GM19351 (cell line): ENCODE results near the gene CCDC196.
"Not testable (repeated sequence)": the region's sequence is repeated elsewhere in the genome, so short reads cannot be mapped to it uniquely, and the experiment has no call there.

Experiments
- ATAC-seq: cut with Tn5 transposase; IDR thresholded peaks from one replicate; pipeline ENCODE4 v1.9.1; 2021; ENCODE audit warnings: mild to moderate bottlenecking, moderate library complexity; ENCODE audit not compliant: unreplicated experiment

CCDC196 gene

DNA sequence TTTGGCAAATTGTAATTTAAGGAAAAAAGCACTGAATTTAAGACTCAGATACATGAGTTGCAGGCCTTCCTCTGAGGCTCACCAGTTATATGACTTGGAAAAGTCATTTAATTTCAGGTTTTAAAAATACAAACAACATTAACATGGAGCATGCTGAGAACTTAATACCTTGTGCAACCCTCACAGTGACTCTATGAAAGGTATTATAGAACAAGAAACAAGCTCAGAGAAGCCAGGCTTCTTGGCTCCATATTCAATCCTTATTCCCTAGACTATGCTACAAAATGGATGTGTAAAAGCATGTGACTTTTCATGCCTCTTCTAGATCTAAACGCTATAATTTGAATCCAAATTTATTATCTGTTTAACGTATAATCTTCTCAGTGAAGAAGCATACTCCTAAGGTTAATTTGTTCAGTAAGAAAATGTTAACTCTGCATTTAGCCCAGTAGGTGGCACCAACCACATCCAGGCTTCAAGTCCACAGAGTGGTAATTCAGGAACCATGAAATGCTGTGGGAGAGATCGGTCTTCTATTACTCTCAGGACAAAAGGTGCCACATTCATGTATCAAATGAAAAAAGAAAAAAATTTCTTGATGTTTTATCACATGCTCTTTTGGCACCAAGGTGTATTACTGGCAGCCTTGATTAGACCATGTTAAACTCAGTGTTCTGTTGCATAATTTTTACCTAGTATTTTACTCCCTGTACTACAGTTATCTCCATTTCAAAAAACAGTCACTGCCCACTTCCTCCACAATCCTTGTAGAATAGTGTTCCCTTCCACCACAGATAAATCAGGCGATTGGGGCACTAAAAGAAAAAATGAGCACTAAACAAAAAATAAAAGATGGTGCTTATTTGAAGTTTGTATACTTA is 9.3 kb downstream of the CCDC196 start:
- ATAC-seq: peak; percentile 79

DNA sequence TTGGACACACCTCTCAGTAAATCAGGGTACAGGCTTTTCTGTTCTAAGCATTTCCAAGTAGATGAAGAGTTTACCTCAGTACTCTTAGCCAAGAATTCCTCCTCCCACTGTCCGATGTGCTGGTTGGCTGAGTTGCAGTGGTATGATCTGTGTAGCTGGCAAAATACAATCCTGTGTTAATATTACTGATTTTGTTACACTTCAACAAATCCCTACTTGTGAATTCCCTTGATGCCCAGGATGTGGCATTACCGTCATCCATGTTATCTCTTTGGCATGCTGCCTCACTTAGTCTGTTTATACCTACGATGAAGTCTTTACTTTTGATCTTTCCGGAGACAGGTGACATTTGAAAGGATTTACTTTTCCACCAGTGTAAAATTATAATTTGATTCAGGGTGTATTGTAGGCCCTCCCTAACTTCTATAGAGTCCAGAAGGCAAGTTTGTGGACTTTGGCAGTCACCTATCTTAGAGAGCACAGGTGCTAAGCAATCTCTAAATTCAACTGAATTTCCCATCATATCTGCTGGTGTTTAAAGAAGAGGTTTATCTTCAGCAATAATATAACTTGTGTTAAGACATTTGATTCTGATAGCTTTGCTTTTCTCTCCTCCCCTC is 10.1 kb downstream of the CCDC196 start:
- no peak for ATAC-seq

DNA sequence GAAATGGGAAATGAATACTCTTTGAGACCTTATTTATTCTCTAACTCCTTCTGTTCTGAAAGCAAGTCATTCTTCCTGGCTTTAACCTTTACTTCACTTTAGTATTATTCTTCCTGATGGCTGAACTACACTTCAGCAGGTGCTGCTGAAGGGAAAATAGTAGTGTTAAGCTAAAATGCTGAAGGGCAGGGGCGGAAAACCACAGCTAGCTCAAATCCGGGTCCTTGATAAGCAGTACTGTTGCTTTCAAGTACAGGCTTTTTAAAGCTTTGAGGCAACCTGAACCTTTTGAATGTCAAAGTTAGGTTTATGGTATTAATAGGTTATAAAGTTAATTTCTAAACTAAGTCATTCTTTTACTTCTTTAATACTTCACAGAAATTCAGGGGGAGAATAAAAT is 10.7 kb downstream of the CCDC196 start:
- ATAC-seq: no peak

DNA sequence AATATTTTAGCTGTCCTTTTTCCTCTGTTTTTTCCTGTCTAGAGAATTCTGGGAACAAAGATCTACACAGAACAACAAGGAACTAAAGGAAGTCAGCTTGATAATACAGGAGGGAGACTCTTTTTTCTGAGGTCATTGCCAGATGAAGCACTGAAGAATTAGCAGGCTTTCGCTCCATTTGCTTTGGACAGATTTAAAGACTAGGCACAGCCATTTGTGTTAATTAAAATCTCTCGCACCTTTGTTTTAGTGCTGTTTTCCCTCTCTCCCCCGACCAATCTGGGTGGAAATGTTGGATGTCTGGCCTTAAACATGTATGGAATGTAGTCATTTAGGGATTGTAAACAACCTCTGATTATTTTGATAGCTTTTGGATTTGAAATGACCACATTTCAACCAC is 12.1 kb downstream of the CCDC196 start:
- no peak for ATAC-seq

DNA sequence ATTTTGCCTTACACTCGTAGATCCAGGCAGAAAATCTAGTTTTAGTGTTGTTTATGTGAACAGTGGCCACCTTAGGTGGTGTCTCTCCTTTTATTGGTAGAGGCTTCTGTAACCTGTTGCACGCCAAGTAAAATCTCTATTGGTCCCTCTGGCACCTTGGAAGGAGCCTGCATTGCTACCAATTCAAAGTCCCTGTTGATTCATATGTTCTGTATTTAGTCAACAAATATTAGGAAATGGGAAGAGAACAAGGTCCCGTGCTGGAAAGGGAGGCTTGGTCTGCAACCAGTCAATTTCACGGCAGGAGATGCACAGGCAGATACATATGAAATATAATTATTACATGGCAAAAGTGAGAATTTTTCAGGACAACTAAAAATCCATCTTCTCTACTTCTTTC is 15.4 kb downstream of the CCDC196 start:
- ATAC-seq: no peak

DNA sequence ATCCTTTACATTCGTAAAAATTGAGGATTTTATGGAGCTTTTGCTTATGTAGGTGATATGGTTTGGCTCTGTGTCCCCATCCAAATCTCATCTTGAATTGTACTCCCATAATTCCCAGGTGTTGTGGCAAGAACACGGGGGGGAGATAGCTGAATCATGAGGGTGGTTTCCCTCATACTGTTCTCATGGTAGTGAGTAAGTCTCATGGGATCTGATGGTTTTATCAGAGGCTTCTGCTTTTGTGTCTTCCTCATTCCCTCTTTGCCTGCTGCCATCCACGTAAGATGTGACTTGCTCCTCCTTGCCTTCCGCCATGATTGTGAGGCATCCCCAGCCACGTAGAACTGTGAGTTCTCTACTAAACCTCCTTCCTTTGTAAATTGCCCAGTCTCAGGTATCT is 16.7 kb downstream of the CCDC196 start:
- not testable (repeated sequence) for ATAC-seq

DNA sequence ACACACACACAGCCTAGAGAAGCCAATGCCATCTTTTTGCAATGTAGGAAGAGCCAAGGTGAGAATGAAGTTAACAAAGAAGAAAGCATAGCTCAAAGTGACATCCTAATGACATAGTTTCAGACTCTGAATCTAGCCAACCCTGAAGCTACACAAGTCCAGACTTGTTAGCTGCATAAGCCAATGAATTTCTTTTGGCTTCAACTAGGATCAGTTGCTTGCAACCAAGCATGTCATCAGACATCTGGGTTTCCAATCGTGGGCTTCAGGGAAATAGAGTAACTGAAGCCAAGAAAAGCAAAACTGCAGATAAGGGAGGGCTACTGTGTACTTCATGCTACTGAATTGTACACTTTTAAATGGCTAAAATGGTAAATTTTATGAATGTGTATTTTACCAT is 17.4 kb downstream of the CCDC196 start:
- no peak for ATAC-seq

DNA sequence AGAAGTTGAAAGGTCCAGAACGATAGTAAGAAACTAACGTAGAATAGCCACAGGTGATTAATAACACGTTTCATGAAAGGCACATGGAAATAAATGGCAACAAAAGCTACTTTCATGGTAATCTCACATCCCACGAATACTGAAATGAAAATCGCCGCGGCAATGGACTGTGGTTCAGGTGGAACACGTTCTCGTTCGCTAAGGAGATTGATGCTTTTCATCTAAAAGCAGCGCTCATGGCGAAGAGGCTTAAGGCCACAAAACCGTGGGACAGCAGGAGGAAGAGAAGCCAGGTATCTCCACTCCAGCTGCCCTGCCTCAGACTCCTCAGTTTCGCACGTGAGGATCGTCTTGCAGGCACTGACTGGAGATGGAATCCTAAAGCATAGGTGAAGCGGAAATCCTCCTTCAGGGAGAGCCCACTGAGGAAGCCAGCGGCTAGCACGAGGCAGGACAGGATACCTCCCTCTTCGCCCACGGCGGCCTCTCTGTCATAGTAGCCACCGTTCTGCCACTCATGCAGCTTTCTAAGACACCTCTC is 21.1 kb downstream of the CCDC196 start:
- ATAC-seq: no peak

DNA sequence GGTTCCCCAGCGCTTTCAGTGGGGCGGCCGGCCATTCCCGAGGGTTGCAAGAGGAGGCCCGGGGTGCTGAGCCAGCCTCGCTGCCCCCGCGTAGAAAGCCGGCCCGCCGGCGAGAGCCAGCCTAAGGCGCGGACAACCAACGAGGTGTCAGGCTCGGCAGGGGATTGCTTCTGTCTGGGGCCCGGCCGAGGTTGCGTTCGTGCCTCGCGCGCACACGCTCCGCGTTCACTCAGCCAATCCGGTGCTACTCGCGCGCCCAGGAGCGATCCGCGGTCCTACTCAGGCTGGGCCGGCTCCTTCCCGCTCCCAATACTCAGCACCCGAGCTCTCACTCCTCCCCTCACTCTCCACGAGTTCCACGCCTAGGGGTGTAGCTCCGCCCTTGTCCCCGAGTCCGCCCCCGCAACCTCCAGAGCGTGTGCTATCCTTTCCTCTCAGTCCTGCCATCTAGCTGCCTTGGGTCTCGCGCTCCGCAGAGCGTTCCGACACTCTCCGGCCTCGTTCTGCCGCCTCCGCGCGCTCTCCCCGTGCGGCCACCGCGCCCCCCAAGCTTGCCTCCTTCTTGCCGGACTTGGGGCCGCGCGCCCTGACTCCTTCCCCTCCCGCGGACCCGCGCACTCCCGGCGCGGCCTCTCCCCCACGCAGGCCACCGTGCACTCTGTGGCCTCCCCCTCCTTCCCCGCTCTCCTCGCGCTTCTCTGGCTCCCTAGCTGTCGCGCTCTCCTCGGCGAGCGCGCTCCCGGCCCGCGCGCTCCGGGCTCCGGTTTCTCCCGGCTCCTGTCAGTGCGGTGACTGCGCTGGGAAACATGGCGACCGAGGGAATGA is 21.8 kb downstream of the CCDC196 start, which contains the start of gene GPHN:
Gene GPHN, plus strand, starts transcription at position 426 of the 825 bp plus-strand sequence.
- peak; percentile 84 for ATAC-seq

DNA sequence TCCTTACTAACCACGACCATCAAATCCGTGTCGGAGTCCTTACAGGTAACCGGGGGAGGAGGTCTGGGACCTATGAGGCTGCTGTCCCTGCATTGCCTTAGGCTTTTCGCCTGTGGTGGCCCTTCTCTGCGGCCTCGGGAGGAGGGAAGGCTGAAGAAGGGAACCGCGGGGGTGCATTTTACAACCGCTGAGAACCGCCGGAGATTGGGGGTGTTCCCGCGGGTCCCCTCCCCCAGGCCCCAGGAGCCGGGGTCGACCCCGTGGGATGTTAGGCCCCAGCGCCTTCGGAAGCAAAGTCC is 22.3 kb downstream of the CCDC196 start:
- peak; percentile 0 for ATAC-seq

DNA sequence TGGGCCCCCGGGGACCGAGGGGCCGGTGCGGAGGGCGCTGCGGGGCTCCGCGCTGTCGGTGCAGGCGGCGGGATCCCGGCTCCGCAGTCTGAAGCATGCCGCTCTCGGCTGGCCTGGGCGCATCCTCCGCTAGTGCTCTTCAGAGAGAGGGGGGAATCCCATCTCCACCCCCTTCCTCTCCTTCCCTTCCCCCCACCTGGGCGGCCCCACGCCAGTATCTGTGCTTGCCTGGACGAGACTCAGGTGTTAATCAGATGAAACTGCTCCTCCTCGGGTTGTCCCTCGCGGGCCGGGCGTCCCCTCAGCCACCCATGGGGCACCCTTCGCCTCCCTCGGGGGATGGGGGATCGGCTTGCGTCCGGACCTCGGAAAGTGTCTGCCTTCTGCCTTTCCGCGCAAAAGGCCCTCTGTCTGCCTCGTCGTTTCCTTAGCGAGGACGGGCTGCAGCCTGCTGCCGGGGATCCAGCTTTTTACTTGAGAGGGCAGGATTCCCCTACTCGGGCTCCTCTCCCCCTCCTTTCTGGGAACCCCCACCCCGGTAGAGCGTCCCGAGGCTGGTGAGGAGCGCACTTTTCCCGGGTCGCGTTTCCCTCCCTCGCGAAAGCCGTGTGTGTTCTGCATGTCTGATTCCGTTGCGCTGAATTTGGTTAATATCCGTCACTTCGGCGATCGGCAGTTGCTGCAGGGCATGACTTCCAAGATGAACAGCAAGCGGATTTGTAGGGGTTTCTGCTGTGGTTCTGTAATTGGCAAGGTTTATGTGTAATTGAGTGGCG is 22.9 kb downstream of the CCDC196 start:
- peak; percentile 17 for ATAC-seq

DNA sequence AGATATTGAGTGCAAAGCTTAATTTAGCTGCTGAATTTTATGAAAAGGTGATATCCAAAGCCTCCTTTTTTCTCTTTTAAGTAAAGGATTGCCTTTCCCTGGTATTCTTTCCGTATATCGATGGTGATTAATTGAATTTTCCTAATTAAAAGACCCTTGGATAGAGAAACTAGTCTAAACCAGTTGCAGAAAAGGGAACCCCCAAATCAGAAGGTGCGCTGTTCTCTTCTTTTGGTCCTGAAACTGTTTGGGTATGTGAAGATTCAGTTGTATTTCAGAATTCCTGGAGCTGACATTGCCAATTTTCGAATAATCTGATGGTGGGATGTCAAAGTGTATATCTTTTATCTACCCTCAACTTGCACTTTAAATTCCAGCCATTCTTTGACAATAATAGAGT is 23.7 kb downstream of the CCDC196 start:
- no peak for ATAC-seq

DNA sequence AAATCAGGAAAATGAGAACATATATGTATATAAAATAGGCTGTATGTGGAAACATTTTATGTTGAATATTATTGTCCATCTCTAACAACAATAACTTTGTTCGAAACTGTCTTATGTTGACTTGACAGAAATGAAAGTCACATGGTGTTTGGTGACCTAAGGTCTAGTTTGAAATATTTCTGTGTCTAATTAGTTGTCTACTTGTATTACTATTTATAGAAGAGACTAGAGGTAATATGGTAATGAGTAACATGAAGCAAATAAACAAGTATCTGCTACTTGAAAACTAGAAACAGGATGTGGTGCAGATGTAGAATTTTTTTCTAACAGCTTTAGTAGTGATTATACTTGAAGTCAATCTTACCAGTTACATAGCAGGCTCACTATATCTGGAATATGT is 25.7 kb downstream of the CCDC196 start:
- ATAC-seq: no peak

DNA sequence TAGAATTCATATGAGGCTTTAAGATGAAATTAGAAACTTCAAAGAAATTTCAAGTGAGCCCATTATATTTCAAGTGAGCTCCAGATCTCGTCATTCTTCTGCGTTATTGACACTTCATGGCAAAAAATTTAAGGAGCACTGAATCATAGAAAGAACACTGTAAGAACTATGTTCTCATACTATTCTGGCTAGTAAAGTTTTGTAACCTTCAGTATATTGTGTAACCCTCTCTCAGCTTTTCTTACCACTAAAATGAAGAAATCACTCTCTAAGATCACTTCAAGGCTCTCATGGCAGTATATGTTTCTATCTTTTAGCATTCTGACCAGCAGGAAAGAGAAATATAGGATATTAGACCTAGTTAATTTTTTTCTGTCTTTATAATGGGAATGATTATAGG is 28.0 kb downstream of the CCDC196 start:
- ATAC-seq: no peak

DNA sequence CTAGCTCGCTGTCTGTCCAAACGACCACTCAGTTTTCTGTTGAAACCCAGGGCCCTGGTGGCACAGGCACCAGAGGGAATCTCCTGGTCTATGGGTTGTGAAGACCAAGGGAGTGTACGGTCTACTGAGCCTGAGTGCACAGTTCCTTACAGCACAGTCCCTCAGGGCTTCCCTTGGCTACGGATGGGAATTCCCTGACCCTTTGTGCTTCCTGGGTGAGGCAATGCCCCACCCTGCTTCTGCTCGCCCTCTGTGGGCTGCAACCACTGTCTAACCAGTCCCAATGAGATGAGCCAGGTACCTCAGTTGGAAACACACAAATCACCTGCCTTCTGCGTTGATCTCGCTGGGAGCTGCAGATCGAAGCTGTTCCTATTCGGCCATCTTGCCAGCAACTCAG is 44.4 kb downstream of the CCDC196 start:
- ATAC-seq: no peak

DNA sequence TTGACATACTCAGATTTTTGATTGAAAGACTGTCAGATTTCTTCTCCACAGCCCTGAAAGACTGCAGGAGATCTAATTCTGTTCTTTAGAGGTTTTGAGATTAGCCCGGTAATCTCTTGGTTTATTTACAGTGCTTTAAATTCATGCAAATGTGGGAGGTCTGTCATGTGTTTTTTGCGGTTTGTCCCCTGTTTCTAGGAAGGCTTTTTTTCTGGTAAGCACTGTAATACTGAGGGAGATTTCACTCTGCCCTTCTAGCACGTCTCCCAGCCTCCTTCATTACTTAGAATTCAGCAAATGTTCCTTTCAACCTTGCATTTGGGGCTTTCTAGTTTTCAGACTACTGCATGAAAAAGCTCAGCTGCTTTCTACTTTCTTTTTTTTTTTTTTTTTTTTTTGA is 52.9 kb downstream of the CCDC196 start:
- ATAC-seq: no peak

DNA sequence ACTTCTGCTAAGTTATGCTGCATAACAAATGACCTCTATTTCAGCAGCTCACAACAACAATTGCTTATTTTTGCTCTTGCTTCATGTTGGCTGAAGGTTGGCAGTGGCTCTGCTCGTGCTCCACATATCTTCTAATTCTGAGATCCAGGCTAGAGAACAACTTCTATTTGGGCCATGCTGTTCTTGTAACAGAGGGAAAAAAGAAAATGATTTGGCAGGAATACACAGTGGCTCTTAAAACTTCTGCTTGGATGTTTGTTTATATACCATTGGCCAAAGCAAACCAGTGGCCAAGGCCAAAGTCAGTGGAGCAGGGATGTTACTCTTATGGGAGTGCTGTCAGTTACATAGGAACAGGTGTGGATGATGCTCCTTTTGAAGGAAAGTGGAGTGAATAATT is 53.9 kb downstream of the CCDC196 start:
- no peak for ATAC-seq

DNA sequence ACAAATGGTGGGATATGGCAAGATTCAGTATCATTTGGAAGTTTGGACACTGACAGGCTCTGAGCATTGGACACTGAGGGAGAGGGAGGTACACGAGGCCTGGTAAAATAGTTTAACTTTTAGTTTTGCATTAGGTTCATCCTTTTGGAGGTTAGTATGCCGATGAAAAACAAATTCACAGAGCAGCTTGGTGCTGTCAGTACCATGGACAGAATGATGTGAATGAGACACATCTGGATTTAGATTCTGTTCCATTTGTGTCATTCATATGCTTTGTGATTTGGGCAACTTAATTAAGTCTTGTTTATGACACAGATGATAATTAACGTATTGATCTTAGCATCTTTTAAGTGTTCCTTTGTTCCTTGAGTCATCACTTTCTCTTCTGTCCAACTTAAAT is 55.5 kb downstream of the CCDC196 start:
- ATAC-seq: no peak

DNA sequence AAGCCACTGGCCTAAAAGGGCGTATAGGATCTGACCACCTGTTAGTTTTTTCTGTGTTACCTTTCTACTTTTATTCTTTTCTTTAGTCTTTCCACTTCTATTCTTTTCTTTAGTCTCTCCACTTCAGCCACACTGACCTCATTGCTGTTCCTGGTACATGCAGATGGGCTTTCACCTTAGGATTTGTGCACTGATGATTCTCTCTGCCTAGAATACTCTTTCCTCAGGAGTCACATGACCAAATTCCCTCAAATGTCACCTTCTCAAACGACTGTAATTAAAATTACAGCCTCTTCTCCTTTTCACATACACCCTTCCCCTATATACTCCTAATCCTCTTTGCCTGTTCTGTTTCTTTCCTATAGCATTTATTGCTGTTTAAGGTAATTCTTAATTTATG is 57.8 kb downstream of the CCDC196 start:
- ATAC-seq: no peak

DNA sequence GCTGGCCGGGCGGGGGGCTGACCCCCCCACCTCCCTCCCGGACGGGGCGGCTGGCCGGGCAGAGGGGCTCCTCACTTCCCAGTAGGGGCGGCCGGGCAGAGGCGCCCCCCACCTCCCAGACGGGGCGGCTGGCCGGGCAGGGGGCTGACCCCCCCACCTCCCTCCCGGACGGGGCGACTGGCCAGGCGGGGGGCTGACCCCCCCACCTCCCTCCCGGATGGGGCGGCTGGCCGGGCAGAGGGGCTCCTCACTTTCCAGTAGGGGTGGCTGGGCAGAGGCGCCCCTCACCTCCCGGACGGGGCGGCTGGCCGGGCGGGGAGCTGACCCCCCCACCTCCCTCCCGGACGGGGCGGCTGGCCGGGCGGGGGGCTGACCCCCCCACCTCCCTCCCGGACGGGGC is 59.0 kb downstream of the CCDC196 start:
- ATAC-seq: not testable (repeated sequence)

DNA sequence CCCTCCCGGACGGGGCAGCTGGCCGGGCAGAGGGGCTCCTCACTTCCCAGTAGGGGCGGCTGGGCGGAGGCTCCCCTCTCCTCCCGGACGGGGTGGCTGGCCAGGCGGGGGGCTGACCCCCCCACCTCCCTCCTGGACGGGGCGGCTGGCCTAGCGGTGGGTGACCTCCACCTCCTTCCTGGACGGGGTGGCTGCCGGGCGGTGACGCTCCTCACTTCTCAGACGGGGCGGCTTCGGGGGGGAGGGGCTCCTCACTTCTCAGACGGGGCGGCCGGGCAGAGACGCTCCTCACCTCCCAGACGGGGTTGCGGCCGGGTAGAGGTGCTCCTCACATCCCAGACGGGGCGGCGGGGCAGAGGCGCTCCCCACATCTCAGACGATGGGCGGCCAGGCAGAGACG is 59.6 kb downstream of the CCDC196 start:
- ATAC-seq: not testable (repeated sequence)
